IMR-90 (cell line): ENCODE measurements around the gene WFDC8.

Source experiments
- CHD1 ChIP-seq: IDR thresholded peaks from 2 replicates; pipeline ENCODE4 v1.6.1; 2012; ENCODE audit warnings: low read depth, low read length, improper control_type of control experiment
- CTCF ChIP-seq: conservative IDR thresholded peaks from 2 replicates; pipeline ENCODE4 v1.5.1; 2012; ENCODE audit warnings: mild to moderate bottlenecking, low read depth, low read length, improper control_type of control experiment
- ELK1 ChIP-seq: fragments of 150-350 bp; IDR thresholded peaks from 2 replicates; pipeline ENCODE4 v1.6.1; 2016; ENCODE audit warnings: low read depth, mild to moderate bottlenecking, low read length, moderate library complexity, borderline replicate concordance
- FOS ChIP-seq: fragments of 150-350 bp; IDR thresholded peaks from 2 replicates; pipeline ENCODE4 v1.6.1; 2016; ENCODE audit warnings: low read depth, low read length
- MAFK ChIP-seq: IDR thresholded peaks from 2 replicates; pipeline ENCODE4 v1.6.1; 2012; ENCODE audit warnings: low read depth, low read length, improper control_type of control experiment
- MAZ ChIP-seq: IDR thresholded peaks from 2 replicates; pipeline ENCODE4 v1.6.1; 2012; ENCODE audit warnings: low read depth, mild to moderate bottlenecking, low read length, improper control_type of control experiment, moderate library complexity, borderline replicate concordance
- MXI1 ChIP-seq: IDR thresholded peaks from 2 replicates; pipeline ENCODE4 v1.6.1; 2012; ENCODE audit warnings: low read depth, mild to moderate bottlenecking, low read length, moderate library complexity, borderline replicate concordance
- POLR2A ChIP-seq: IDR thresholded peaks from 2 replicates; pipeline ENCODE4 v1.6.1; 2012; ENCODE audit warnings: mild to moderate bottlenecking, low read depth, low read length
- RAD21 ChIP-seq: IDR thresholded peaks from 2 replicates; pipeline ENCODE4 v1.6.1; 2012; ENCODE audit warnings: low read length, improper control_type of control experiment
- RFX5 ChIP-seq: IDR thresholded peaks from 2 replicates; pipeline ENCODE4 v1.8.0; 2012; ENCODE audit warnings: low read depth, mild to moderate bottlenecking, low read length, moderate library complexity
- SMC3 ChIP-seq: fragments of 150-350 bp; IDR thresholded peaks from 2 replicates; pipeline ENCODE4 v1.6.1; 2016; ENCODE audit warnings: low read depth, mild to moderate bottlenecking, antibody characterized with exemption, low read length, moderate library complexity
- USF2 ChIP-seq: fragments of 150-350 bp; IDR thresholded peaks from 2 replicates; pipeline ENCODE4 v1.6.1; 2017; ENCODE audit warnings: mild to moderate bottlenecking, antibody characterized with exemption, low read length, low read depth

GRCh38 chr20:45611054-45611453, 32.0 kb upstream of the WFDC8 start:
- TF ChIP-seq SMC3, result no peak
- no peak for TF ChIP-seq ELK1
- no peak for TF ChIP-seq CTCF
- TF ChIP-seq POLR2A, result no peak
- TF ChIP-seq USF2, result no peak
- TF ChIP-seq MAZ, result no peak
- TF ChIP-seq MAFK, result no peak
- TF ChIP-seq FOS, result no peak
- TF ChIP-seq RFX5, result no peak
- TF ChIP-seq RAD21, result no peak
- no peak for TF ChIP-seq MXI1
- no peak for TF ChIP-seq CHD1
